MM.1S (cell line): ENCODE data around the gene DBF4.

ENCODE experiments used
- DNase-seq: peaks from one replicate; pipeline ENCODE4 v3.0.0-alpha.2; 2015
- H2AFZ ChIP-seq: fragments of 300-600 bp; sonication (generic); 2 replicates; pipeline ENCODE4 v1.6.0; 2016; ENCODE audit warnings: antibody characterized with exemption, low read length
- H3F3A ChIP-seq: fragments of 300-600 bp; sonication (generic); 2 replicates; pipeline ENCODE4 v1.6.1; 2016; ENCODE audit warnings: mild to moderate bottlenecking, antibody characterized with exemption, low read length, moderate library complexity, mixed read lengths; ENCODE audit not compliant: insufficient read depth
- H3K27ac ChIP-seq: fragments of 300-600 bp; sonication (generic); 2 replicates; pipeline ENCODE4 v1.5.1; 2016; ENCODE audit warnings: mild to moderate bottlenecking, low read length
- H3K27me3 ChIP-seq: fragments of 300-600 bp; sonication (generic); replicated peaks from 2 replicates; pipeline ENCODE4 v1.6.0; 2016; ENCODE audit warnings: low read length; ENCODE audit not compliant: insufficient read depth
- H3K36me3 ChIP-seq: fragments of 300-600 bp; sonication (generic); replicated peaks from 2 replicates; pipeline ENCODE4 v1.6.1; 2016; ENCODE audit warnings: mild to moderate bottlenecking, low read length, mixed read lengths; ENCODE audit not compliant: insufficient read depth
- H3K4me1 ChIP-seq: fragments of 300-600 bp; sonication (generic); 2 replicates; pipeline ENCODE4 v1.6.1; 2016; ENCODE audit warnings: low read length, mixed read lengths
- H3K4me2 ChIP-seq: fragments of 300-600 bp; sonication (generic); 2 replicates; pipeline ENCODE4 v1.6.0; 2016; ENCODE audit warnings: low read depth, low read length
- H3K4me3 ChIP-seq: fragments of 300-600 bp; sonication (generic); 2 replicates; pipeline ENCODE4 v1.5.1; 2016; ENCODE audit warnings: low read length, mixed read lengths
- H3K79me2 ChIP-seq: fragments of 300-600 bp; sonication (generic); 2 replicates; pipeline ENCODE4 v1.6.1; 2016; ENCODE audit warnings: mixed run types, low read length, mixed read lengths
- H3K9ac ChIP-seq: fragments of 300-600 bp; sonication (generic); 2 replicates; pipeline ENCODE4 v1.6.1; 2016; ENCODE audit warnings: low read length, mixed read lengths
- H3K9me2 ChIP-seq: fragments of 300-600 bp; sonication (generic); replicated peaks from 2 replicates; pipeline ENCODE4 v1.6.1; 2016; ENCODE audit warnings: mild to moderate bottlenecking, low read length, mixed read lengths; ENCODE audit not compliant: insufficient read depth
- H3K9me3 ChIP-seq: fragments of 300-600 bp; sonication (generic); replicated peaks from 2 replicates; pipeline ENCODE4 v1.6.1; 2016; ENCODE audit warnings: mild to moderate bottlenecking, low read length, mixed read lengths; ENCODE audit not compliant: insufficient read depth
- H4K20me1 ChIP-seq: fragments of 300-600 bp; sonication (generic); 2 replicates; pipeline ENCODE4 v1.6.1; 2016; ENCODE audit warnings: mild to moderate bottlenecking, low read length, moderate library complexity, mixed read lengths; ENCODE audit not compliant: insufficient read depth
- EZH2 ChIP-seq: fragments of 300-600 bp; sonication (generic); optimal IDR thresholded peaks from 2 replicates; pipeline ENCODE3; 2017; ENCODE audit warnings: low read depth, mild to moderate bottlenecking, antibody characterized with exemption, low read length, mixed read lengths
- EZH2phosphoT487 ChIP-seq: fragments of 300-600 bp; sonication (generic); IDR thresholded peaks from 2 replicates; pipeline ENCODE4 v1.6.1; 2018; ENCODE audit warnings: antibody characterized with exemption, low read length
- TF ChIP-seq, protein P1 (sequence below): fragments of 300-600 bp; sonication (generic); IDR thresholded peaks from 2 replicates; pipeline ENCODE4 v1.5.1; 2016; ENCODE audit warnings: antibody characterized with exemption, low read length, mixed read lengths

The DBF4 gene

DNA sequence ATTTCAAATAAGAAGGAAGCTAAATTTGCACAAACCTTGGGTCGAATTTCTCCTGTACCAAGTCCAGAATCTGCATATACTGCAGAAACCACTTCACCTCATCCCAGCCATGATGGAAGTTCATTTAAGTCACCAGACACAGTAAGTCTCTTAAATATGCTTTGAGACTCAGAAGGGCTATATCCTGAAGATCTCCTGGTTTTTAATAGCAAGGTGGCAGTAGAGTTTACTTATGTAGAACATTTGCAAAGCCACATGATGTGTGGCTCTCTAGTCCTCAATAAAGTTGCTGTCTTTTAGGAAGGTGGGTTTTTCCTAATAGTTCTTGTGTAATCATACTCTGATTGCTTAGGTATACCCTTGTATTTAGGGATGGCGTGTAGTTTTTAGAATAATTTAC is 8.7 kb downstream of the DBF4 start:
- Histone ChIP-seq H3K9me2 (no peaks in the 10 kb centered on the region), H3K36me3 (peaks cover 10% of the 10 kb centered on the region; the same call in 1 of the 2 replicates), H3K9ac (no peak overlapping the region), H3K4me2 (no peak overlapping the region), H3K27me3 (no peaks in the 10 kb centered on the region), H3K4me1 (no peaks in the 10 kb centered on the region), H3K27ac (no peak overlapping the region), H3K79me2 (peaks cover 97% of the 10 kb centered on the region), H2AFZ (no peak overlapping the region), H4K20me1 (peaks cover 5% of the 10 kb centered on the region; the same call in 1 of the 2 replicates), H3F3A (no peaks in the 10 kb centered on the region), H3K4me3 (no peak overlapping the region), H3K9me3 (no peaks in the 10 kb centered on the region)
- no peak for DNase-seq
- no peak for TF ChIP-seq EZH2
- TF ChIP-seq, protein P1, sequence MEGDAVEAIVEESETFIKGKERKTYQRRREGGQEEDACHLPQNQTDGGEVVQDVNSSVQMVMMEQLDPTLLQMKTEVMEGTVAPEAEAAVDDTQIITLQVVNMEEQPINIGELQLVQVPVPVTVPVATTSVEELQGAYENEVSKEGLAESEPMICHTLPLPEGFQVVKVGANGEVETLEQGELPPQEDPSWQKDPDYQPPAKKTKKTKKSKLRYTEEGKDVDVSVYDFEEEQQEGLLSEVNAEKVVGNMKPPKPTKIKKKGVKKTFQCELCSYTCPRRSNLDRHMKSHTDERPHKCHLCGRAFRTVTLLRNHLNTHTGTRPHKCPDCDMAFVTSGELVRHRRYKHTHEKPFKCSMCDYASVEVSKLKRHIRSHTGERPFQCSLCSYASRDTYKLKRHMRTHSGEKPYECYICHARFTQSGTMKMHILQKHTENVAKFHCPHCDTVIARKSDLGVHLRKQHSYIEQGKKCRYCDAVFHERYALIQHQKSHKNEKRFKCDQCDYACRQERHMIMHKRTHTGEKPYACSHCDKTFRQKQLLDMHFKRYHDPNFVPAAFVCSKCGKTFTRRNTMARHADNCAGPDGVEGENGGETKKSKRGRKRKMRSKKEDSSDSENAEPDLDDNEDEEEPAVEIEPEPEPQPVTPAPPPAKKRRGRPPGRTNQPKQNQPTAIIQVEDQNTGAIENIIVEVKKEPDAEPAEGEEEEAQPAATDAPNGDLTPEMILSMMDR: no peak
- TF ChIP-seq EZH2phosphoT487: no peak

DNA sequence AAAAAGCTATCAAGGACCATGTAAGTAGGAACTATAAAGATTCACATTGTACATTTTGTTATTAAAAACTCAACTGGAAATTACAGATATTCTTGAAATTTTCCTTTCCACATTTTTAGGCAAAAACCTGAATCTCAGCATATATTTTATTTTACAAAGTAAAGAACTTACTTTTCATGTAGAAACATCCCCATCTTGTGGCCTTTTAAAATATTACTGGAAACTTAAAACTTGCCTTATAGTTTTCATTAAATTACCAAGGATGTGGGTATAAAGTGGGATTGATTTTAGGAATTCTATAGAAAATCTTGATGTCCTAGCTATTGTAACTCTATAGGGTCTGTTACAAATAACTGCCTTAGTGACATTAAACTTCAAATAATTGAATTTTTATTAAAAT is 10.6 kb downstream of the DBF4 start:
- Histone ChIP-seq H3K9ac (no peak overlapping the region), H3K36me3 (peaks cover 10% of the 10 kb centered on the region; the same call in 1 of the 2 replicates), H4K20me1 (peaks cover 5% of the 10 kb centered on the region; the same call in 1 of the 2 replicates), H3K4me2 (no peak overlapping the region), H2AFZ (no peak overlapping the region), H3K79me2 (peaks cover 97% of the 10 kb centered on the region), H3K4me1 (no peaks in the 10 kb centered on the region), H3F3A (no peaks in the 10 kb centered on the region), H3K27ac (no peak overlapping the region), H3K27me3 (no peaks in the 10 kb centered on the region), H3K9me3 (no peaks in the 10 kb centered on the region), H3K4me3 (no peak overlapping the region), H3K9me2 (no peaks in the 10 kb centered on the region)
- peak; percentile 45 for DNase-seq
- TF ChIP-seq EZH2phosphoT487: no peak
- TF ChIP-seq, protein P1: peak; percentile 44

DNA sequence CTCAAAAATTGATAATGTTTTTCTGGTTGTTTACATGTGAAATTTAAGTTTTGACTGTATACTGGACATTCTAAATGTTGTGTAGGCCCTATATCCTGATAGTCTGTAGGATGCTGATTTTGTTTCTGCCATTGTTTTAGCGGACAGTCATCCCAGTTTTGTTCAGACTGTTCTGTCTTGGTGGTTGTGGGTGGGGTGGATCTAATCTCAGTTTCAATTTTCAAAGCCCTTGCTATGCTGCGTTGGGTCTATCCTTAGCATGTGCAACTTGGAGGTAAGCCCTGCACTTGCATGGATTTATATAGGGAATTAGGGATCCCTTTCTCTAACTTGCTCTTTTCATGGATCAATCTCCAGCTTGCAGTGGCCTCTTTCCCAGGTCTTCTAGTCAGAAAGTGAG is 19.1 kb downstream of the DBF4 start:
- no peaks in the 10 kb centered on the region for H3K27me3 ChIP-seq
- no peaks in the 10 kb centered on the region for H3K9me3 ChIP-seq
- H3K4me2 ChIP-seq: no peak overlapping the region
- H4K20me1 ChIP-seq: no peaks in the 10 kb centered on the region; the same call in 1 of the 2 replicates
- H3K9me2 ChIP-seq: no peaks in the 10 kb centered on the region
- H3K4me1 ChIP-seq: 0 out of 2 replicates have a peak, but pooled peaks cover 7% of the 10 kb centered on the region
- no peak overlapping the region for H3K9ac ChIP-seq
- peaks cover 50% of the 10 kb centered on the region for H3K79me2 ChIP-seq
- H3F3A ChIP-seq: peaks cover 5% of the 10 kb centered on the region; the same call in 1 of the 2 replicates
- no peak overlapping the region for H3K27ac ChIP-seq
- H2AFZ ChIP-seq: no peak overlapping the region
- peaks cover 11% of the 10 kb centered on the region; the same call in 1 of the 2 replicates for H3K36me3 ChIP-seq
- DNase-seq: no peak
- TF ChIP-seq EZH2phosphoT487: no peak
- TF ChIP-seq, protein P1: no peak
- TF ChIP-seq EZH2: no peak
- no peak overlapping the region for H3K4me3 ChIP-seq
